PC-3 (cell line): ENCODE results near the gene PPP2R5E. TPM values are rescaled to one million over a fixed set of nuclear protein-coding genes. Genes with fewer than 3 reads are reported as not detected.
A peak's percentile ranks its signal among the peaks of the same experiment; 100 is the strongest.

Source experiments
- ATAC-seq: fragments of 200-7000 bp; cut with Tn5 transposase; 2 replicates; pipeline ENCODE4 v1.9.1; 2020; ENCODE audit warnings: mild to moderate bottlenecking, moderate library complexity
- BruUV-seq: library from RNA; stranded (reverse); fragments of 400-500 nt; replicated peaks from 2 replicates; lab custom pipeline; 2021; lab: Mats Ljungman, UMichigan
- CTCF ChIA-PET: fragments of 300-600 bp; sonication (Branson Sonifier 250); formaldehyde crosslinking; loops from one replicate; lab custom pipeline; 2022; ENCODE audit warnings: antibody characterized with exemption; lab: Charles Lee
- POLR2A ChIA-PET: fragments of 300-600 bp; sonication (Branson Sonifier 250); formaldehyde crosslinking; loops from one replicate; lab custom pipeline; 2022; ENCODE audit warnings: antibody characterized with exemption; ENCODE audit not compliant: unreplicated experiment; lab: Charles Lee
- DNase-seq: peaks from one replicate; pipeline ENCODE4 v3.0.0-alpha.2; 2015
- H2AFZ ChIP-seq: fragments of 300-600 bp; sonication (generic); 2 replicates; pipeline ENCODE4 v1.6.0; 2016; ENCODE audit warnings: antibody characterized with exemption, low read length
- H3F3A ChIP-seq: fragments of 300-600 bp; sonication (generic); one replicate; pipeline ENCODE4 v1.6.0; 2017; ENCODE audit warnings: antibody characterized with exemption, low read length, control low read depth, mild to moderate bottlenecking; ENCODE audit not compliant: unreplicated experiment
- H3K27ac ChIP-seq: fragments of 300-600 bp; sonication (generic); 2 replicates; pipeline ENCODE4 v1.5.1; 2016; ENCODE audit warnings: mild to moderate bottlenecking, low read length
- H3K27me3 ChIP-seq: fragments of 300-600 bp; sonication (generic); 2 replicates; pipeline ENCODE4 v1.6.1; 2016; ENCODE audit warnings: low read length, mixed read lengths
- H3K36me3 ChIP-seq: fragments of 300-600 bp; sonication (generic); 2 replicates; pipeline ENCODE4 v1.6.1; 2016; ENCODE audit warnings: low read depth, mixed run types, low read length, mixed read lengths
- H3K4me1 ChIP-seq: fragments of 300-600 bp; sonication (generic); 2 replicates; pipeline ENCODE4 v1.5.1; 2016; ENCODE audit warnings: low read length; ENCODE audit not compliant: insufficient read depth
- H3K4me2 ChIP-seq: fragments of 300-600 bp; sonication (generic); 2 replicates; pipeline ENCODE4 v1.6.0; 2016; ENCODE audit warnings: low read length
- H3K4me3 ChIP-seq: fragments of 300-600 bp; sonication (generic); 2 replicates; pipeline ENCODE4 v1.5.1; 2016; ENCODE audit warnings: mild to moderate bottlenecking, low read length, mixed read lengths
- H3K79me2 ChIP-seq: fragments of 300-600 bp; sonication (generic); 2 replicates; pipeline ENCODE4 v1.6.1; 2017; ENCODE audit warnings: low read length, mixed read lengths
- H3K9ac ChIP-seq: fragments of 300-600 bp; sonication (generic); 2 replicates; pipeline ENCODE4 v1.6.0; 2016; ENCODE audit warnings: mild to moderate bottlenecking, low read length
- H3K9me2 ChIP-seq: fragments of 300-600 bp; sonication (generic); replicated peaks from 2 replicates; pipeline ENCODE4 v1.6.1; 2016; ENCODE audit warnings: mixed run types, low read length, mixed read lengths
- H3K9me3 ChIP-seq: fragments of 300-600 bp; sonication (generic); 2 replicates; pipeline ENCODE4 v1.6.1; 2016; ENCODE audit warnings: low read length, mixed read lengths
- H4K20me1 ChIP-seq: fragments of 300-600 bp; sonication (generic); 2 replicates; pipeline ENCODE4 v1.6.1; 2016; ENCODE audit warnings: low read length, mixed read lengths
- EZH2 ChIP-seq: fragments of 300-600 bp; sonication (generic); IDR thresholded peaks from one replicate; pipeline ENCODE4 v1.6.1; 2017; ENCODE audit warnings: antibody characterized with exemption, mild to moderate bottlenecking, low read length; ENCODE audit not compliant: unreplicated experiment
- EZH2phosphoT487 ChIP-seq: fragments of 300-600 bp; sonication (generic); IDR thresholded peaks from 2 replicates; pipeline ENCODE4 v1.6.1; 2018; ENCODE audit warnings: mild to moderate bottlenecking, antibody characterized with exemption, low read length, borderline replicate concordance
- intact Hi-C: fragments of 100-400 bp; cut with micrococcal nuclease; formaldehyde crosslinking; loops from 2 replicates; pipeline ENCODE4 v1.9.0; 2023
- total RNA-seq: library from RNA; depleted of rRNA; stranded (reverse); fragments of >200 nt; gene quantifications from 2 replicates; pipeline ENCODE4 v1.2.3, GENCODE V29; 2014
- TF ChIP-seq, protein P1 (sequence below): fragments of 300-600 bp; sonication (generic); conservative IDR thresholded peaks from 2 replicates; pipeline ENCODE4 v1.5.1; 2017; ENCODE audit warnings: antibody characterized with exemption, low read depth, mild to moderate bottlenecking, low read length

Gene PPP2R5E
- total RNA-seq, 1 experiment from 2014 or later = 17.2 TPM

DNA sequence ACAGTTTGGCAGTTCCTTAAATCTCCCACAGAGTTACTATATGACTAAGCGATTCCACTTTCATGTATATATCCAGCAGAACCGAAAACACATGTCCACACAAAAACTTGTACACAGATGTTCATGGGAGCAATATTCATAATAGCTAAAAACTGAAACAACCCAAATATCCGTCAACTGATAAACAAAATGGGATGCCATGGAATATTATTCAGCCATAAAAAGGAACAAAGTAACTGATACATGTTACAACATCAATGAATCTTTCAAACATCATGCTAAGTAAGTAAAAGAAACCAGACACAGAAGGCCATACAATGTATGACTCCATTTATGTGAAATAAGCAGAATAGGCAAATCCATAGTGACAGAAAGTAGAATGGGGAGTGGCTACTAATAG lies 144.2 kb downstream of the PPP2R5E start:
- Histone ChIP-seq H4K20me1 (no peaks in the 10 kb centered on the region), H3K4me3 (no peak overlapping the region), H3K4me1 (no peaks in the 10 kb centered on the region), H2AFZ (no peak overlapping the region), H3K27me3 (no peaks in the 10 kb centered on the region), H3K36me3 (peaks cover 8% of the 10 kb centered on the region; the same call in 1 of the 2 replicates), H3F3A (no peaks in the 10 kb centered on the region), H3K79me2 (no peaks in the 10 kb centered on the region), H3K9me2 (no peaks in the 10 kb centered on the region), H3K9me3 (no peaks in the 10 kb centered on the region), H3K4me2 (no peak overlapping the region), H3K27ac (no peak overlapping the region), H3K9ac (no peak overlapping the region)
- DNase-seq (no peak), ATAC-seq (no peak)
- no peak for TF ChIP-seq EZH2phosphoT487
- TF ChIP-seq, protein P1, sequence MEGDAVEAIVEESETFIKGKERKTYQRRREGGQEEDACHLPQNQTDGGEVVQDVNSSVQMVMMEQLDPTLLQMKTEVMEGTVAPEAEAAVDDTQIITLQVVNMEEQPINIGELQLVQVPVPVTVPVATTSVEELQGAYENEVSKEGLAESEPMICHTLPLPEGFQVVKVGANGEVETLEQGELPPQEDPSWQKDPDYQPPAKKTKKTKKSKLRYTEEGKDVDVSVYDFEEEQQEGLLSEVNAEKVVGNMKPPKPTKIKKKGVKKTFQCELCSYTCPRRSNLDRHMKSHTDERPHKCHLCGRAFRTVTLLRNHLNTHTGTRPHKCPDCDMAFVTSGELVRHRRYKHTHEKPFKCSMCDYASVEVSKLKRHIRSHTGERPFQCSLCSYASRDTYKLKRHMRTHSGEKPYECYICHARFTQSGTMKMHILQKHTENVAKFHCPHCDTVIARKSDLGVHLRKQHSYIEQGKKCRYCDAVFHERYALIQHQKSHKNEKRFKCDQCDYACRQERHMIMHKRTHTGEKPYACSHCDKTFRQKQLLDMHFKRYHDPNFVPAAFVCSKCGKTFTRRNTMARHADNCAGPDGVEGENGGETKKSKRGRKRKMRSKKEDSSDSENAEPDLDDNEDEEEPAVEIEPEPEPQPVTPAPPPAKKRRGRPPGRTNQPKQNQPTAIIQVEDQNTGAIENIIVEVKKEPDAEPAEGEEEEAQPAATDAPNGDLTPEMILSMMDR = no peak
- TF ChIP-seq EZH2 = no peak
- intact Hi-C loops = no loop called here
- ChIA-PET CTCF (no interaction called here), POLR2A (no interaction called here)
- BruUV-seq = no TSS peak

DNA sequence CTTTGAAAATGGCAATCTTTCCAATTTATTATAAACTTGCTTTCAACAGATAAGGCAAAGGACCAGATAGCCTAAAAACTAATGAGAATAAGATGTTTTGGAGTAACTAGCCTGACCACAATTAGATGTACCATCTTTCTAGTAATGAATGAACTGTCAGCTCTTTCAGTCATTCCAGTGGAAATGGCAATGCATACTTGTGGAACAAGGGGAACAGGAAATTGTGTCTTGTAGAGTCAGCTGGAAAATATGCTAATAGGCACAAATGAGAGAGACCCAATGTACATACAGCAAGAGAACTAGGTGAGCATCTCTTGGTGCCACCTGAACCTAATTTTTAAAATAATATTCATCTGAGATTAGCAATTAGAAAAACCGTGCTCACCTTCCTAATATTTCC lies 148.3 kb downstream of the PPP2R5E start:
- H3K36me3 ChIP-seq = peaks cover 11% of the 10 kb centered on the region; the same call in 1 of the 2 replicates
- TF ChIP-seq EZH2phosphoT487 (no peak), EZH2 (no peak)
- TF ChIP-seq, protein P1 = no peak
- H3K9ac ChIP-seq = no peak overlapping the region
- H3K79me2 ChIP-seq = no peaks in the 10 kb centered on the region
- CTCF ChIA-PET = no interaction called here
- DNase-seq = no peak
- POLR2A ChIA-PET = interaction anchor here (0.7 kb wide), 1 partner anchor 148 kb away, joined by 3 read pairs; the partner anchor contains the start of gene PPP2R5E
- no peaks in the 10 kb centered on the region for H3K9me2 ChIP-seq
- H3K4me2 ChIP-seq = no peak overlapping the region
- no peak overlapping the region for H3K27ac ChIP-seq
- H4K20me1 ChIP-seq = no peaks in the 10 kb centered on the region
- no peak overlapping the region for H3K4me3 ChIP-seq
- no peaks in the 10 kb centered on the region for H3F3A ChIP-seq
- BruUV-seq = no TSS peak
- ATAC-seq = no peak
- H3K27me3 ChIP-seq = no peaks in the 10 kb centered on the region
- H3K4me1 ChIP-seq = no peaks in the 10 kb centered on the region
- intact Hi-C loops = no loop called here
- no peaks in the 10 kb centered on the region for H3K9me3 ChIP-seq
- no peak overlapping the region for H2AFZ ChIP-seq

DNA sequence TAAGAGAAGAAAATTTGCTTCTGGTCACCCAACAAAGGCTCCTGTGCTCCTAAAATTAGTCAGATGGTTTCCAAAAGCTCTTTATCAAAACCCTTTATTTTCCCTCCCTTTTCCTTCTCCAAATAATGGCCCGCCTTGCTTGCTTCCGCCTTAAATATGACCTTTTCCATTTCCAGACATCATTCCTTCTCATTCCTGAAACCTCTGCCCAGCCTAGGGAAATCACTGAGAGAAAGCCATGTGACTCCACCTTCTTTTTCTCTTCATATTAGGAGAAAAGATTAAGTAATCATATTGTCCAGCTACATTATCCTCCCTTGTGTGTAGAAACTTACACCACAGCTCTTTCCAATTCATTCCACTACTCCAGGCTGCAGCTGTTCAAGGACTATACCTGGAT lies 148.7 kb downstream of the PPP2R5E start:
- POLR2A ChIA-PET = interaction anchor here (0.7 to 0.8 kb wide), 2 partner anchors 97 to 149 kb away, joined by 3 to 17 read pairs; partner anchors contain the start of gene PPP2R5E
- H3K36me3 ChIP-seq = peaks cover 11% of the 10 kb centered on the region; the same call in 1 of the 2 replicates
- intact Hi-C loops = no loop called here

More for the DNA sequence above, 148.7 kb downstream of the PPP2R5E start:
- no peaks in the 10 kb centered on the region for H3K4me1 ChIP-seq
- H3F3A ChIP-seq = no peaks in the 10 kb centered on the region
- no peaks in the 10 kb centered on the region for H3K9me3 ChIP-seq
- no peaks in the 10 kb centered on the region for H3K9me2 ChIP-seq
- no peaks in the 10 kb centered on the region for H3K79me2 ChIP-seq
- ATAC-seq = no peak
- H3K4me3 ChIP-seq = no peak overlapping the region
- no peak overlapping the region for H2AFZ ChIP-seq
- H3K4me2 ChIP-seq = no peak overlapping the region
- TF ChIP-seq, protein P1 = no peak
- H3K27me3 ChIP-seq = no peaks in the 10 kb centered on the region
- H3K9ac ChIP-seq = no peak overlapping the region
- no peak for DNase-seq
- no peak overlapping the region for H3K27ac ChIP-seq
- CTCF ChIA-PET = interaction anchor here (0.7 kb wide), 1 partner anchor 1211 kb away, joined by 3 read pairs; no protein-coding TSS in a partner anchor
- H4K20me1 ChIP-seq = no peaks in the 10 kb centered on the region
- BruUV-seq = TSS peak; percentile 16
